ENCODE measurements around the gene PRDM7.

Gene PRDM7

DNA sequence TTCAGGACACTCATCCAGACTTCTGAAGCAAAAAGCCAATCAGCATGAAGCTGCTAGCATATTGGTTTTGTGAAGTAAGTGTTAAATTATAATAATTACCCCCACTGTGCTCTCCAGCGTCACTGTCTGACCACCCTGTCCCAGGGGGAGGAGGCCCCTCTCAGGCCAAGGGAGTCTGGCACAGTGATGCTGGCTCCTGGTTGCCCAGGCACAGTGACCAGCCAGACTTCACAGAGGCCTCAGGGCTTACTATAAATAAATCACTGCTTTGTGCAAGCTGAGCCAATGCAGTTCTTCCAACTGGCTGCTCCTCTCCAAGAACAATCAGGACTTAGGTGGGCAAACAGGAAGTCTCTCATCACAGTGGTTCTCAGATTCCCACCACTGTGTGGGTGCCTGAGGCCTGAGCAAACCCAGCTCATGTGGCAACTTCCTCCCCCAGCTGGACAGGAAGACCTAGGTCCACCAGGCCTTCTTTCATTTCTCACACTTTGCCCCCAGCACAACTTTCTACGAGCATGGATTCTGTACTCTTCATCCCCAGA lies 56.2 kb downstream of the PRDM7 start:
- Histone ChIP-seq H3K9me3 (ENCODE audit: severe bottlenecking) (no peaks in the 10 kb centered on the region), H3K4me3 (ENCODE audit: low read depth, low read length) (no peak overlapping the region), H3K27ac (no peak overlapping the region), H3K36me3 (no peaks in the 10 kb centered on the region), H3K27me3 (ENCODE audit: insufficient read depth, low read depth, severe bottlenecking) (no peaks in the 10 kb centered on the region)
- no peak for TF ChIP-seq CTCF (IDR thresholded peaks at IDR 0.05; ENCODE audit: low read depth, low read length)
- no peak for DNase-seq

- no peak overlapping the region for H3K27ac ChIP-seq
- DNase-seq = no peak
Observed at GRCh38 chr16:90020260-90020837, 56.8 kb downstream of the PRDM7 start.

DNA sequence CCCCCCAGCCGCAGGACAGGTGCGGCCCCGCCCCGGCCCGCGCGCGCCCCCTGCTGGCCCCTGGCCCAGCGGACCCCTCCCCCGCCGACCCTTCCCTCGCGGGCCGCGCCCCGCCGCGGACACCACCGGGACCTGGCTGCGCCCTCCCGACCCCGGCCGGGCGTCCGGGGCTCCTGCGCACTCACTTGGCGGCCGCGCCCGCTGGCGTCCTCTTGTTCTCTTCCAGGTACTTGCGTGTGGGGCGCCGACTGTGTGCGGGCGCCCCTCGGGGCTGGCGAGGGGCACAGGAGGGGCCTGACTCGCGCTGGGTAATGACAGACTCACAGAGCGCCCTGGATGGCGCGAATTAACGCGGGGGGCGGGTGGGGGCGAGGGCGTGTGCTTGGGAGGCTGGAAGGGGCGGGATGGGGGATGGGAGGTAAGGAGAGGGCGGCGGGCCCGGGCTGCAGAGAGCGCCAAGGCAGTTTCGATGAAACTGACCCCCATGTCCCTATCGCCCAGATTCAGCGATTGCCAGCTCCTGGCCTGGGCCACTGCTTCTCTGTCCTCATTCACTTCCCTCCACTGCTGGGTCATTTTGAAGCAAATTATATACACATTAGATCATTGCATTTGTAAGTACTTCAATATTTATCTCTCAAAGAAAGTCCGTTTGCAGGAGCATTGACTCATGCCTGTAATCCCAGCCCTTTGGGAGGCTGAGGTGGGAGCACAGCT lies 57.4 kb downstream of the PRDM7 start:
- TF ChIP-seq CTCF (IDR thresholded peaks at IDR 0.05; ENCODE audit: low read depth, low read length) = no peak
- no peak for DNase-seq
- Histone ChIP-seq H3K27me3 (ENCODE audit: insufficient read depth, low read depth, severe bottlenecking) (no peaks in the 10 kb centered on the region), H3K36me3 (no peaks in the 10 kb centered on the region), H3K27ac (no peak overlapping the region), H3K4me3 (ENCODE audit: low read depth, low read length) (no peak overlapping the region), H3K9me3 (ENCODE audit: severe bottlenecking) (no peaks in the 10 kb centered on the region)

More at GRCh38 chr16:90020260-90020837, 56.8 kb downstream of the PRDM7 start:
- Histone ChIP-seq H3K4me3 (ENCODE audit: low read depth, low read length) (no peak overlapping the region), H3K36me3 (no peaks in the 10 kb centered on the region), H3K27me3 (ENCODE audit: insufficient read depth, low read depth, severe bottlenecking) (no peaks in the 10 kb centered on the region), H3K9me3 (ENCODE audit: severe bottlenecking) (no peaks in the 10 kb centered on the region)
- no peak for TF ChIP-seq CTCF (IDR thresholded peaks at IDR 0.05; ENCODE audit: low read depth, low read length)

DNA sequence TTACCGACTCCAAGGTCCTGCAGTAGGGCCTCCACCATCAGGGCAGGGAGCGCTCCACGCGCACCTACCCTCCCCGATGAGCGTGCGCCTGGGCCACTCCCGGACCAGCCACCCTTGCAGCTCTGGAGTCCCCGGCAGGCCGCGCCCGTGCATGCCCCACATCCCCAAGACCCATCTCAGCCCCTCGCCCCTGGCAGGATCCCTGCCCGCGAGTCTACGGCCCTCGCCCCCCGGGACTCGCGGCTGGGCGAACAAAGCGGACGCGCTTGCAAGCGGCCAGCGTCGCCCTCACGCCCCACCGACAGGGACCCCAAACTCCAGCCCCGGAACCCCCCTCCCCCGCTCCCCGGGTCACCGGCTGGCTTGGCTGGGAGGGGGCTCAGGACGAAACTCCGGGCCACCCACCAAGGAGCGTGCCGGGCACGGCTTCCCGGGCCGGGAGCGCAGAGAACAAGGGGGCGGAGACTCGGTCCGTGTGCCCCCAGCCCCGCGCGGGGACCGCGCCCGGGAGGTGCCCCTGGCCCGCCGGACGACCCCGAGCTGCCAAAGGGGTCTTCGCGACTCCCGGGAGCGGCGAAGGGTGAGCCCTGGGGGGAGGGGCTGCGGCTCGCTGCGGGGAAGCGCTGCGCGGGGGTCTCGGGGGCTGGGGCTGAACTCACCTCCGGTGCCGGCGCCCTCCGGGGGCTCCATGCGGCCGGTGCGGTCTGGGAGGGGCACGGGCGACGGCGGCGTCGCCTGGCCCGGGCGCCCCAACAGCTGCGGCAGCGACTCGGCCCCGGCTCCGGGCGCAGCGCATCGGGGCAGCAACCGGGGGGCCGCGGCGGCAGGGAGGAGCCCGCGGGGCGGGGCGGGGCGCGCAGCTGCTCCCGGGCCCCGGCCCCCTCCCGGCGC lies 58.2 kb downstream of the PRDM7 start, which contains the start of gene DBNDD1:
Gene DBNDD1, minus strand, starts transcription at position 805 of the 891 bp plus-strand sequence. Its CDS starts 115 bp downstream, at position 690.
- H3K4me3 ChIP-seq (ENCODE audit: low read depth, low read length) = no peak within 1 kb of the TSS
- no peaks in the 10 kb centered on the region for H3K9me3 ChIP-seq (ENCODE audit: severe bottlenecking)
- H3K27me3 ChIP-seq (ENCODE audit: insufficient read depth, low read depth, severe bottlenecking) = no peaks in the 10 kb centered on the region
- H3K27ac ChIP-seq = no peak within 1 kb of the TSS
- TF ChIP-seq CTCF (IDR thresholded peaks at IDR 0.05; ENCODE audit: low read depth, low read length) = no peak
- no peaks in the 10 kb centered on the region for H3K36me3 ChIP-seq
- no peak for DNase-seq

DNA sequence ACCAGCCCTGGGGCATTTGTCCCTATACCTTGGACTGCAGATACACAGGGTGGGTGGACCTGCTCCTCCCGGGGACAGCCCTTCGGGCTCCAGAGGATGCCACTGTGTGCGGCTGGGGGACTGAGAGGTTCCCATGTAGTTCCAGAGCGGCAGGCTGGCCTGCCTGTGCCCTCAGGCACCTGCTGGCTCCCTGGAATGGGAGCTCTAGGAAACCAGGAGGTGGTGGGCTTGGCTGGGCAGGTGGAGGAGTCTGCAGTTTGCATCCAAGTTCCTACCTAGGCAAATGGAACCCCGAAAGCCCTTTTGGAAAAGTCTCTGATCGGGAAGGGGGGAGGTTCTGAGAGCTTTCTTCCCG lies 58.9 kb downstream of the PRDM7 start:
- Histone ChIP-seq H3K27me3 (ENCODE audit: insufficient read depth, low read depth, severe bottlenecking) (no peaks in the 10 kb centered on the region), H3K36me3 (no peaks in the 10 kb centered on the region), H3K4me3 (ENCODE audit: low read depth, low read length) (no peak overlapping the region), H3K9me3 (ENCODE audit: severe bottlenecking) (no peaks in the 10 kb centered on the region), H3K27ac (no peak overlapping the region)
- DNase-seq = no peak
- TF ChIP-seq CTCF (IDR thresholded peaks at IDR 0.05; ENCODE audit: low read depth, low read length) = no peak

Data from WERI-Rb-1 (cell line).